CD4-positive, alpha-beta T cell treated with Interleukin-12 subunit alpha and Interleukin-12 subunit beta, for 1 hour (primary cell): ENCODE data around the gene SLC50A1.
"Not testable (repeated sequence)": the region's sequence is repeated elsewhere in the genome, so short reads cannot be mapped to it uniquely, and the experiment has no call there.

Experiments used
- DNase-seq: peaks from one replicate; pipeline ENCODE4 v3.0.0-alpha.2; 2020

Gene SLC50A1

GRCh38 chr1:155117610-155118009 lies 18.0 kb upstream of the SLC50A1 start:
- DNase-seq = no peak

GRCh38 chr1:155118090-155118489 lies 17.6 kb upstream of the SLC50A1 start:
- DNase-seq = not testable (repeated sequence)

GRCh38 chr1:155120253-155120652 lies 15.4 kb upstream of the SLC50A1 start:
- no peak for DNase-seq

GRCh38 chr1:155121249-155121648 lies 14.4 kb upstream of the SLC50A1 start:
- no peak for DNase-seq

- no peak for DNase-seq
Measured at GRCh38 chr1:155122308-155122707, 13.3 kb upstream of the SLC50A1 start.

GRCh38 chr1:155123801-155124200 lies 11.9 kb upstream of the SLC50A1 start:
- no peak for DNase-seq

- no peak for DNase-seq
Measured at GRCh38 chr1:155124503-155125463, 10.9 kb upstream of the SLC50A1 start.

- DNase-seq = no peak
Measured at GRCh38 chr1:155125511-155125945, 10.1 kb upstream of the SLC50A1 start.

- DNase-seq = no peak
Measured at GRCh38 chr1:155125946-155126555, 9.6 kb upstream of the SLC50A1 start.

- DNase-seq = peak; percentile 43
Measured at GRCh38 chr1:155126556-155127104, 9.0 kb upstream of the SLC50A1 start.

GRCh38 chr1:155127105-155127966 lies 8.3 kb upstream of the SLC50A1 start, which contains the start of gene EFNA1:
Gene EFNA1 (plus strand): TSS chr1:155127876. CDS start chr1:155127978, 102 bp downstream.
- DNase-seq = peak; percentile 52

GRCh38 chr1:155127967-155128754 lies 7.5 kb upstream of the SLC50A1 start:
- no peak for DNase-seq

- DNase-seq = no peak
Measured at GRCh38 chr1:155128755-155129473, 6.7 kb upstream of the SLC50A1 start.

GRCh38 chr1:155130272-155131006 lies 5.2 kb upstream of the SLC50A1 start:
- DNase-seq = no peak

- no peak for DNase-seq
Measured at GRCh38 chr1:155131285-155131684, 4.4 kb upstream of the SLC50A1 start.

- no peak for DNase-seq
Measured at GRCh38 chr1:155131856-155132255, 3.8 kb upstream of the SLC50A1 start.

- no peak for DNase-seq
Measured at GRCh38 chr1:155133799-155134281, 1.8 kb upstream of the SLC50A1 start.

- DNase-seq = no peak
Measured at GRCh38 chr1:155134322-155134721, 1.3 kb upstream of the SLC50A1 start.

- peak; percentile 50 for DNase-seq
Measured at GRCh38 chr1:155134880-155135414, 705 bp upstream of the SLC50A1 start.

- DNase-seq = no peak
Measured at GRCh38 chr1:155136748-155137147, 1.1 kb downstream of the SLC50A1 start.
